AG04449 (cell line): ENCODE measurements around the gene ARHGEF26.

Experiments
- CTCF ChIA-PET: fragments of 350-600 bp; formaldehyde crosslinking; extraction: SDS; loops from one replicate; lab custom pipeline; 2021; ENCODE audit warnings: antibody characterized with exemption; lab: Yijun Ruan, JAX
- POLR2A ChIA-PET: fragments of 400-600, 350-600 bp; formaldehyde crosslinking; extraction: SDS; loops from one replicate; lab custom pipeline; 2020; ENCODE audit warnings: antibody characterized with exemption, inconsistent platforms; lab: Yijun Ruan, JAX
- DNase-seq: peaks from one replicate; pipeline ENCODE4 v3.0.0-alpha.2; 2010; ENCODE audit warnings: low read depth, low spot score
- H3K4me3 ChIP-seq: 2 replicates; pipeline ENCODE4 v1.5.1; 2011; ENCODE audit warnings: low read depth, mild to moderate bottlenecking, control low read depth, low read length
- TF ChIP-seq, protein P1 (sequence below): IDR thresholded peaks from one replicate; pipeline ENCODE4 v1.5.1; 2011; ENCODE audit warnings: mild to moderate bottlenecking, moderate library complexity, low read length, control low read depth, inconsistent platforms; ENCODE audit not compliant: insufficient read depth; ENCODE audit errors: missing control alignments

The ARHGEF26 gene

DNA sequence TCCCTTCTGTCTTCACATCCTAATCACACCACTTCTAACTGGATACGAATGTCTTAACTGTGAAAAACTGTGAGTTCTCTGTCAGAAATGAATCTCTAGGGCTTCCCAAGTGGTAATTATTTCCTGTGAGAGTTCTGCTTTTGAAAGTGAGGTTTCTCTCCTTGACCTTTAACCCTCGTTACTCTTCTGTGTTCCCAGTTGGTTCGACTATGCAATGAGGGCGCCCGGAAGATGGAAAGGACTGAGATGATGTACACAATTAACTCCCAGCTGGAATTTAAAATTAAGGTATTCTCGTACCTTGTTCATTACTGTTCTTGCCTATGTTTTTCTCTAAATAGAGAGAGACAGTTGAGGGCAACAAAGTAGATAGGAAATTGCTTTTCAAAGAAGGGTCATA lies 96.5 kb downstream of the ARHGEF26 start:
- DNase-seq = no peak
- CTCF ChIA-PET = no interaction called here

DNA sequence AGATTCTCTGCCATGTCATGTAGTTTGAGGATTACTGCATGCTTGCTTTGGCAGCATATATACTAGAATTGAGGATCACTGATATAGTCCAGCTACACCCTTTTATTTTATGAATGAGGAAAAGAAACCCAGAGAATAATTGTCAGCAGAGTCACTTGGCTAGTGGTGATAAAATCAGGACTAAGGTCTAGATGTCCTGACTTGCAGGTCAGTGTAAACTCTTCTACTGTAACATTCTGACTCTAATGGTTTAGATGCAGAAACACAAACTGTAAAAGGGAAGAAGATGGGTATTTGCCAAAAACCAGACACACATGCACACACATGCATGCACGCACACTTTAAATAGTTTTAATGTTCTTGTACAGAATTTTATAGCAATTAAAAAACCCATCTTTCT lies 97.5 kb downstream of the ARHGEF26 start:
- DNase-seq = no peak
- CTCF ChIA-PET = no interaction called here
- POLR2A ChIA-PET = no interaction called here
- TF ChIP-seq, protein P1, sequence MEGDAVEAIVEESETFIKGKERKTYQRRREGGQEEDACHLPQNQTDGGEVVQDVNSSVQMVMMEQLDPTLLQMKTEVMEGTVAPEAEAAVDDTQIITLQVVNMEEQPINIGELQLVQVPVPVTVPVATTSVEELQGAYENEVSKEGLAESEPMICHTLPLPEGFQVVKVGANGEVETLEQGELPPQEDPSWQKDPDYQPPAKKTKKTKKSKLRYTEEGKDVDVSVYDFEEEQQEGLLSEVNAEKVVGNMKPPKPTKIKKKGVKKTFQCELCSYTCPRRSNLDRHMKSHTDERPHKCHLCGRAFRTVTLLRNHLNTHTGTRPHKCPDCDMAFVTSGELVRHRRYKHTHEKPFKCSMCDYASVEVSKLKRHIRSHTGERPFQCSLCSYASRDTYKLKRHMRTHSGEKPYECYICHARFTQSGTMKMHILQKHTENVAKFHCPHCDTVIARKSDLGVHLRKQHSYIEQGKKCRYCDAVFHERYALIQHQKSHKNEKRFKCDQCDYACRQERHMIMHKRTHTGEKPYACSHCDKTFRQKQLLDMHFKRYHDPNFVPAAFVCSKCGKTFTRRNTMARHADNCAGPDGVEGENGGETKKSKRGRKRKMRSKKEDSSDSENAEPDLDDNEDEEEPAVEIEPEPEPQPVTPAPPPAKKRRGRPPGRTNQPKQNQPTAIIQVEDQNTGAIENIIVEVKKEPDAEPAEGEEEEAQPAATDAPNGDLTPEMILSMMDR = no peak
- no peak overlapping the region for H3K4me3 ChIP-seq

More for the DNA sequence above, 96.5 kb downstream of the ARHGEF26 start:
- no peak overlapping the region for H3K4me3 ChIP-seq
- TF ChIP-seq, protein P1 = no peak
- POLR2A ChIA-PET = no interaction called here

DNA sequence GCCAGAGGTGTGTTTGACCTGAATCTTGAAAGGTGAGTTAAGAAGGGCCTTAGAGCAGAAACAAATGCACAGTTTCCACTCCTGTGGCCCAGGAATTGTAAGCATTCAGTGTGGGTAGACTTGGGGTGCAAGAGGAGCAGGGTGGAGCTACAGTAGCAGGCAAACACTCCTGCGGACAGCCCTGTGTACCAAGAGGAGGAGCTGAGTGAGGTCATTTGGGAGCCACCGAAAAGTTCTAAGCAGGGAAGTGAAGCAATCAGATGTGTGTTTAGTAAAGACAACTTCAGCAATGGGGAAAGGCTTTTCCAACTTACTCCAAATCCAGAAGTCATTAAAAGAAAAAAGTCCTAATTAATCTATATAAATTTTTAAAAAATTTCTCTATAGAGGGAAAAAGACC lies 99.3 kb downstream of the ARHGEF26 start:
- no peak for DNase-seq
- POLR2A ChIA-PET = no interaction called here
- CTCF ChIA-PET = no interaction called here
- TF ChIP-seq, protein P1 = no peak
- H3K4me3 ChIP-seq = no peak overlapping the region

DNA sequence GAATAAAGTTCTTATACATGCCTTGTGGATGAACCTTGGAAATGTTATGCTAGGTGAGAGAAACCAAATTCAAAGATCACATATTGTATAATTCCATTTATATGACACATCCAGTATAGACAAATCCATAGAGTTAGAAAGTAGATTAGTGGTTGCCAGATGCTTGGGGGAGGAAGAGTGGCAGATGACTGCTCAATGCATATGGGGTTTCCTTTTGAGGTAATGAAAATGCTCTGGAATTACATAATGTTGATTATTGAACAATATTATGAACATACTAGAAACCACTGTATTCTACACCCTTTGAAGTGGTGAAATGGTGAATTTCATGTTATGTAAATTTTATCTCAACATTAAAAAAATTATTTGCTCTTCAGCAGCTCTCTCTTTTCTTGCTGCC lies 102.3 kb downstream of the ARHGEF26 start:
- H3K4me3 ChIP-seq = no peak overlapping the region
- TF ChIP-seq, protein P1 = no peak
- POLR2A ChIA-PET = no interaction called here
- CTCF ChIA-PET = no interaction called here
- no peak for DNase-seq

DNA sequence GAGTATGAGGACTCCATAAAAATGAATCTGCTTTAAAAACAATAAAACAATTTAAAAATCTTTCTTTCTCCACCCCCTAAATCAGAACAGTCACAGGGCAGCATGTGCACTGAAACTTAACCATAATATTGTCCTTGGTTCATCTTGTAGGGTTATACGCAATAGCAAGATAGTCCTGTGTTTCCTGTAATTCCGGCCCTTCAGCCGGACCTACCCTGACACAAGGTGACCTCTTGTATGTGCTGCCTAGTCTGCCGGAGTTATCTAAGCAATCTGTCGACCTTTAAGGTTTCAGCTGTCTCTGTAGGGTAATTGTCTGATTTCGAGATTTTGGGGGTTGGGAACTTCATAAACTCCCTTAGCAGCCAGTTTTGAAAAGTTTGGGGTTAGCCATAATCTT lies 103.2 kb downstream of the ARHGEF26 start:
- no peak overlapping the region for H3K4me3 ChIP-seq

DNA sequence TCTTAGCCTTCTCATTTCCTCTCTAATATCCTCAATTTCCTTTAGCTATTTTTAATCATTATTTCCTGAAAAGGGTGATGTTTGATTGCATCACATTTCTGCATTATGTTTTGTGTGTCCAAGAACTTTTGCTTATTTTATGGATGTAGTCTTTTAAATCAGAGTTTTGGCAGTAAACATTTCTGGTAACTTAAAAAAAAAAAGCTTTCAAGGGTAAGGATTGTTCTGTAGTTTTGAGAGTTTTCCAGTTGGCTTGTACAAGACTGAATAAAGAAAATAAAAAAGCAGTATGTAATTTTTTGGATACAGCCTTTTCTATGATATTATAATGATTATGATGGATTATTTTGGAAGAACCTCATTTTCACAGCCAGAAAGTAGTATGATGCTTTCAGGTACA lies 103.7 kb downstream of the ARHGEF26 start:
- DNase-seq = no peak
- TF ChIP-seq, protein P1 = no peak
- H3K4me3 ChIP-seq = no peak overlapping the region
- CTCF ChIA-PET = interaction anchor here (3.7 kb wide), 1 partner anchor 28 kb away, joined by 15 read pairs; no protein-coding TSS in a partner anchor
- POLR2A ChIA-PET = no interaction called here

More for the DNA sequence above, 103.2 kb downstream of the ARHGEF26 start:
- DNase-seq = no peak
- ChIA-PET POLR2A (no interaction called here), CTCF (interaction anchor here (3.7 kb wide), 1 partner anchor 29 kb away, joined by 15 read pairs; no protein-coding TSS in a partner anchor)
- TF ChIP-seq, protein P1 = no peak
